Measurements from ENCODE around the gene SYT2. TPM values are rescaled to one million over a fixed set of nuclear protein-coding genes. Genes with fewer than 3 reads are reported as not detected.
"Not testable (repeated sequence)": the region's sequence is repeated elsewhere in the genome, so short reads cannot be mapped to it uniquely, and the experiment has no call there.

Gene SYT2
- total and polyA plus RNA-seq, 10 of the 15 experiments (the other 5 are each of a cell fraction or from before 2014, with no cell fraction given) = not detected

DNA sequence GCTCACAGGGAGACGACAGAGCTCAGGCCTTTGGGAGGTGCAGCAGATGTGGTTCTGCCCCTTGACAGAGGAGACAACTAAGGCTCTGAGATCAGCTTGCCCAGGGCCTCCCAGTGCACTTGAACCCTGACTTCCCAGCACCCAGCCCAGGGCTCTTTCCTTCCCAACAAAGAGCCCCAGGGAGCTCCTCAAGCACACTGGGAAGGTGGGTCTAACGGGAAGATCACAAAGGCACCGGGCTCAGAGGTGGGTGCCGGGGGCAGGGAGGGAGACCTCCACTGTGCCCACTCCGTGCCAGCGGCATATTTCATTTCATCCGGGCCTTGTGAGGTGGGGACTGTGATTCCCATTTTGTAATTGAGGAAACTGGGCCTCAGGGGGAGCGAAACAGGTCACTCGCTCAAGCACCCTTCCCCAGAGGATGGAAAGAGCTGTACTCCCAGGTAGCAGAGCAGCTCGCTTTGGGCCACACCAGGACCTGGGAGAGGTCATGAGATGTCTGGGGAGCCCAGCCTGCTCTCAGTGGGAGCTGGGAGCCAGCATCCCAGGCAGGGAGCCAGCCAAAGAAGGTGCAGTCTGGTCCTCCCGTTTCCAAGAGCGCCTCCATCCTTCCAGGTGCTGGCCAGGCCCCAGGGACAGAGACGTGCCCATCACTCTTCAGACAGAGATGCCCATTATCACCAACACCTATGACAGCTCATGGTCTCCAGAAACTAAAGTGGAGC lies 82.3 kb downstream of the SYT2 start:
- Histone ChIP-seq H3K4me1 (ENCODE audit: control insufficient read depth, insufficient read depth, low read length) (peaks cover 24% of the 10 kb centered on the region), H3K27ac (ENCODE audit: control insufficient read depth, insufficient read depth) (no peak overlapping the region), H3K79me2 (ENCODE audit: control insufficient read depth, insufficient read depth, low read length) (no peaks in the 10 kb centered on the region), H2AFZ (ENCODE audit: control insufficient read depth, low read depth, low read length) (no peak overlapping the region), H3K36me3 (ENCODE audit: control insufficient read depth in 2 of 2, insufficient read depth in 2 of 2, low read length in 1 of 2) (no peaks in the 10 kb centered on the region), H3K9ac (ENCODE audit: control insufficient read depth, insufficient read depth, low read length) (no peak overlapping the region), H3K4me2 (ENCODE audit: control insufficient read depth, insufficient read depth) (no peak overlapping the region), H4K20me1 (ENCODE audit: control insufficient read depth, insufficient read depth) (no peaks in the 10 kb centered on the region; the same call in 1 of the 2 replicates), H3K9me3 (replicated peaks; ENCODE audit: control insufficient read depth, insufficient read depth, low read length) (no peaks in the 10 kb centered on the region), H3K27me3 (replicated peaks in 1 of 2; ENCODE audit: control insufficient read depth in 2 of 2, insufficient read depth in 2 of 2, low read length in 1 of 2) (no peaks in the 10 kb centered on the region; a peak in 1 of 4 replicates), H3K4me3 (no peak overlapping the region)
- no peak for TF ChIP-seq ZSCAN29 (IDR thresholded peaks at IDR 0.05)
- TF ChIP-seq RELA (IDR thresholded peaks at IDR 0.05; ENCODE audit: borderline replicate concordance, partially characterized antibody) = no peak
- intact Hi-C loops (cut with micrococcal nuclease; ENCODE audit: unreplicated experiment) = no loop called here
- WGBS (ENCODE audit: insufficient coverage, insufficient replicate concordance, low lambda C conversion rate, missing lambda C conversion rate) = 78% methylated on average over 13 of the region's 13 CpGs
- CTCF ChIA-PET = interaction anchor here (0.9 to 1.9 kb wide), 3 partner anchors 26 to 126 kb away, joined by 3 to 9 read pairs (median 5); no protein-coding TSS in a partner anchor
- POLR2A ChIA-PET = interaction anchor here (0.5 kb wide), 1 partner anchor 259 kb away, joined by 3 read pairs; no protein-coding TSS in a partner anchor
- in situ Hi-C loops (cut with MboI) = no loop called here
- FAIRE-seq (no peak), DNase-seq (ENCODE audit: low read depth, low spot score) (no peak), ATAC-seq (no peak)
- no TSS peak for BruUV-seq (replicated peaks)
- RAD21 ChIA-PET (ENCODE audit: unreplicated experiment) = interaction anchor here (1.3 kb wide), 1 partner anchor 127 kb away, joined by 3 read pairs; no protein-coding TSS in a partner anchor
- SMC1A ChIA-PET (ENCODE audit: uncharacterized antibody, unreplicated experiment) = interaction anchor here (1.4 to 1.8 kb wide), 2 partner anchors 41 to 58 kb away, joined by 3 to 4 read pairs; no protein-coding TSS in a partner anchor

DNA sequence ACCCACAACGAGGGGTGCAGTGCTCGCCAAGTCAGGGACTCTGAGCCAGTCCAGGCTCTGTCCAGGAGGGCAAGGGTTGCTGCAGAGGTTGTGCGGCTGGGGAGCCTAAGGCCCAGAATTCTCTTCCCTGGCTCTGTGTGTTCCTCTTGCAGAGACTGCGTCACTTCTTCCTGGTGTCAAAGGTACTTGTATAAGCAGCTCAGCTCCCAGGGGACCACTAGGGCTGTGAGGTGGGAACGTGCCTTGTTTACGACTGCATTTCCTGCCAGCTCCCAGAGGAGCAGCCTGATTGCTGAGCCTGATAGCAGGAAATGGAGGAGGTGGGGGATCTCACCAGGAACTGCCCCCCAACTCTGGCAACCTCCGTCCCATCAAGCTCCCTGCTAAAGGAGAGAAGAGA lies 83.2 kb downstream of the SYT2 start:
- H3K27me3 ChIP-seq (replicated peaks in 1 of 2; ENCODE audit: control insufficient read depth in 2 of 2, insufficient read depth in 2 of 2, low read length in 1 of 2); BruUV-seq (replicated peaks); H3K9ac ChIP-seq (ENCODE audit: control insufficient read depth, insufficient read depth, low read length); ATAC-seq; in situ Hi-C loops (cut with MboI); H3K4me3 ChIP-seq; H3K4me2 ChIP-seq (ENCODE audit: control insufficient read depth, insufficient read depth); intact Hi-C loops (cut with micrococcal nuclease; ENCODE audit: unreplicated experiment); H4K20me1 ChIP-seq (ENCODE audit: control insufficient read depth, insufficient read depth); H3K9me3 ChIP-seq (replicated peaks; ENCODE audit: control insufficient read depth, insufficient read depth, low read length); DNase-seq (ENCODE audit: low read depth, low spot score); H3K27ac ChIP-seq (ENCODE audit: control insufficient read depth, insufficient read depth); H3K36me3 ChIP-seq (ENCODE audit: control insufficient read depth in 2 of 2, insufficient read depth in 2 of 2, low read length in 1 of 2); H3K79me2 ChIP-seq (ENCODE audit: control insufficient read depth, insufficient read depth, low read length); H2AFZ ChIP-seq (ENCODE audit: control insufficient read depth, low read depth, low read length); FAIRE-seq: not testable (repeated sequence)
- CTCF ChIA-PET = interaction anchor here (1.0 to 1.9 kb wide), 6 partner anchors 11 to 125 kb away, joined by 3 to 9 read pairs (median 4); no protein-coding TSS in a partner anchor
- POLR2A ChIA-PET = interaction anchor here (0.5 kb wide), 1 partner anchor 260 kb away, joined by 3 read pairs; no protein-coding TSS in a partner anchor
- SMC1A ChIA-PET (ENCODE audit: uncharacterized antibody, unreplicated experiment) = interaction anchor here (1.0 to 1.8 kb wide), 2 partner anchors 40 to 53 kb away, joined by 3 to 4 read pairs; no protein-coding TSS in a partner anchor
- H3K4me1 ChIP-seq (ENCODE audit: control insufficient read depth, insufficient read depth, low read length) = peaks cover 24% of the 10 kb centered on the region
- 26% methylated on average over 7 of the region's 7 CpGs for WGBS (ENCODE audit: insufficient coverage, insufficient replicate concordance, low lambda C conversion rate, missing lambda C conversion rate)
- RAD21 ChIA-PET (ENCODE audit: unreplicated experiment) = interaction anchor here (1.3 to 2.1 kb wide), 2 partner anchors 27 to 126 kb away, joined by 3 to 8 read pairs; no protein-coding TSS in a partner anchor
- TF ChIP-seq IKZF1 (conservative IDR thresholded peaks at IDR 0.05) (peak; percentile 44), MEF2B (IDR thresholded peaks at IDR 0.05; ENCODE audit: partially characterized antibody, poor library complexity, severe bottlenecking) (peak; percentile 82), NR2C1 (IDR thresholded peaks at IDR 0.05) (0 out of 2 replicates have a peak, but pooled peaks have one; percentile 22), BHLHE40 (IDR thresholded peaks at IDR 0.05; ENCODE audit: borderline replicate concordance in 1 of 2, low read depth in 2 of 2, low read length in 1 of 2) (peak; percentile 45 to 66; a peak in 2 of 4 replicates), IKZF2 (IDR thresholded peaks at IDR 0.05) (peak in 1 of 2 experiments; percentile 40; a peak in 1 of 4 replicates)
